Prostate gland (tissue), 2 donors: ENCODE data around the gene RNF157. TPM values are rescaled to one million over a fixed set of nuclear protein-coding genes. Genes with fewer than 3 reads are reported as not detected.

Experiments
- DNase-seq: peaks from one replicate; pipeline ENCODE4 v3.0.0-alpha.2; 2019; ENCODE audit warnings: low spot score
- H3K27ac ChIP-seq, 2 donors: fragments of 200-600 bp; sonication (generic); 2 replicates each; pipeline ENCODE4 v1.5.1; 2017 to 2019
- H3K27me3 ChIP-seq: fragments of 200-600 bp; sonication (generic); replicated peaks from 2 replicates; pipeline ENCODE4 v1.5.1; 2019; ENCODE audit not compliant: insufficient read depth
- H3K36me3 ChIP-seq, 2 donors: fragments of 200-600 bp; sonication (generic); 1 replicate in 1 of 2; 2 replicates in 1 of 2; pipeline versions ENCODE4 v1.5.1 to v1.8.1; 2017 to 2019
- H3K4me1 ChIP-seq: fragments of 200-600 bp; sonication (generic); replicated peaks from 2 replicates; pipeline ENCODE4 v1.5.1; 2019
- H3K4me3 ChIP-seq, 2 donors: fragments of 200-600 bp; sonication (generic); 2 replicates each; pipeline ENCODE4 v1.5.1; 2017 to 2019
- H3K9me3 ChIP-seq: fragments of 200-600 bp; sonication (generic); 2 replicates; pipeline ENCODE4 v1.5.1; 2017
- CTCF ChIP-seq, 4 experiments: fragments of 200-600 bp in 2 of 4; fragments of 450-650 bp in 2 of 4; sonication (generic) in 2 of 4; IDR thresholded peaks; 1 replicate in 3 of 4; 2 replicates in 1 of 4; pipeline ENCODE4 v1.5.1; 2016 to 2019; ENCODE audit warnings: antibody characterized with exemption in 4 of 4, mild to moderate bottlenecking in 2 of 4, moderate library complexity in 2 of 4
- POLR2A ChIP-seq: fragments of 450-650 bp; IDR thresholded peaks from one replicate; pipeline ENCODE4 v1.6.1; 2016; ENCODE audit warnings: antibody characterized with exemption, mild to moderate bottlenecking
- POLR2AphosphoS5 ChIP-seq: sonication (generic); formaldehyde crosslinking; IDR thresholded peaks from one replicate; pipeline ENCODE4 v1.6.1; 2017; ENCODE audit warnings: antibody characterized with exemption
- WGBS: methylation state at CpG from one replicate; pipeline ENCODE4 v1.1.5; 2018; 5-methylcytosine and 5-hydroxymethylcytosine counted together
- intact Hi-C: fragments of 100-400 bp; cut with DNase I; formaldehyde crosslinking; loops from one replicate; pipeline ENCODE4 v1.14.2; 2022
- total RNA-seq, 2 donors: library from RNA; depleted of rRNA; stranded (reverse); fragments of >200 nt; gene quantifications; one replicate each; pipeline ENCODE4 v1.1.0, GENCODE V29; 2016

The RNF157 gene
- total RNA-seq, 2 donors from 2014 or later: 1.6 to 47.5 TPM

- TF ChIP-seq POLR2AphosphoS5 (no peak), POLR2A (no peak), CTCF (IDR thresholded peaks at IDR 0.05) (no peak)
- Histone ChIP-seq H3K9me3 (no peaks in the 10 kb centered on the region), H3K4me3 (no peak overlapping the region), H3K36me3 (no peaks in the 10 kb centered on the region), H3K4me1 (no peaks in the 10 kb centered on the region), H3K27me3 (peaks cover 5% of the 10 kb centered on the region), H3K27ac (no peak overlapping the region)
- intact Hi-C loops: no loop called here
- DNase-seq: no peak
- WGBS: 73% methylated on average over 13 of the region's 13 CpGs
Observed at GRCh38 chr17:76130473-76130872, 109.8 kb downstream of the RNF157 start.

GRCh38 chr17:76125922-76126321, 114.4 kb downstream of the RNF157 start:
- no peak overlapping the region for H3K27ac ChIP-seq
- peaks cover 6% of the 10 kb centered on the region for H3K4me1 ChIP-seq
- WGBS: 100% methylated on average over 1 of the region's 1 CpG
- TF ChIP-seq POLR2AphosphoS5 (no peak), POLR2A (no peak), CTCF (IDR thresholded peaks at IDR 0.05) (no peak)
- no peak overlapping the region for H3K4me3 ChIP-seq
- no peak for DNase-seq
- no peaks in the 10 kb centered on the region for H3K36me3 ChIP-seq
- H3K9me3 ChIP-seq: no peaks in the 10 kb centered on the region
- intact Hi-C loops: no loop called here
- no peaks in the 10 kb centered on the region for H3K27me3 ChIP-seq

- H3K27me3 ChIP-seq: no peaks in the 10 kb centered on the region
- peaks cover 6% of the 10 kb centered on the region for H3K4me1 ChIP-seq
- no peaks in the 10 kb centered on the region for H3K9me3 ChIP-seq
- intact Hi-C loops: no loop called here
- no peak for DNase-seq
- no peak overlapping the region for H3K27ac ChIP-seq
- no peaks in the 10 kb centered on the region for H3K36me3 ChIP-seq
- no peak overlapping the region for H3K4me3 ChIP-seq
- no peak for TF ChIP-seq POLR2A
- WGBS: 93% methylated on average over 5 of the region's 5 CpGs
Observed at GRCh38 chr17:76125391-76125675, 115.0 kb downstream of the RNF157 start.

GRCh38 chr17:76124582-76125390, 115.5 kb downstream of the RNF157 start:
- WGBS: 76% methylated on average over 22 of the region's 22 CpGs
- no peak for DNase-seq
- H3K4me1 ChIP-seq: peaks cover 6% of the 10 kb centered on the region
- H3K4me3 ChIP-seq: no peak overlapping the region
- intact Hi-C loops: loop anchor here (5.0 kb wide), 2 partner anchors 58 to 173 kb away; no protein-coding TSS in a partner anchor
- no peak overlapping the region for H3K27ac ChIP-seq
- no peaks in the 10 kb centered on the region for H3K27me3 ChIP-seq
- TF ChIP-seq POLR2A (no peak), CTCF (IDR thresholded peaks at IDR 0.05) (no peak), POLR2AphosphoS5 (no peak)
- no peaks in the 10 kb centered on the region for H3K36me3 ChIP-seq
- no peaks in the 10 kb centered on the region for H3K9me3 ChIP-seq

- WGBS: 68% methylated on average over 8 of the region's 9 CpGs
- H3K27me3 ChIP-seq: no peaks in the 10 kb centered on the region
- H3K36me3 ChIP-seq: no peaks in the 10 kb centered on the region
- intact Hi-C loops: loop anchor here (5.0 kb wide), 2 partner anchors 58 to 173 kb away; no protein-coding TSS in a partner anchor
- no peak overlapping the region for H3K27ac ChIP-seq
- no peak for TF ChIP-seq POLR2AphosphoS5
- no peak for TF ChIP-seq CTCF (IDR thresholded peaks at IDR 0.05)
- TF ChIP-seq POLR2A: no peak
- H3K9me3 ChIP-seq: no peaks in the 10 kb centered on the region
- no peak overlapping the region for H3K4me3 ChIP-seq
- H3K4me1 ChIP-seq: peaks cover 6% of the 10 kb centered on the region
- DNase-seq: no peak
Observed at GRCh38 chr17:76123749-76124581, 116.3 kb downstream of the RNF157 start.
